ENCODE measurements around the gene USP12.
A peak's percentile ranks its signal among the peaks of the same experiment; 100 is the strongest.
"Not testable (repeated sequence)": the region's sequence is repeated elsewhere in the genome, so short reads cannot be mapped to it uniquely, and the experiment has no call there.

Gene USP12

GRCh38 chr13:27151798-27152599, 19.6 kb downstream of the USP12 start:
- no peak for DNase-seq (ENCODE audit: low read depth in 2 of 2)

- DNase-seq (ENCODE audit: low read depth in 2 of 2) = no peak
These were observed 21.9 kb downstream of the USP12 start for GRCh38 chr13:27149702-27150101.

DNA sequence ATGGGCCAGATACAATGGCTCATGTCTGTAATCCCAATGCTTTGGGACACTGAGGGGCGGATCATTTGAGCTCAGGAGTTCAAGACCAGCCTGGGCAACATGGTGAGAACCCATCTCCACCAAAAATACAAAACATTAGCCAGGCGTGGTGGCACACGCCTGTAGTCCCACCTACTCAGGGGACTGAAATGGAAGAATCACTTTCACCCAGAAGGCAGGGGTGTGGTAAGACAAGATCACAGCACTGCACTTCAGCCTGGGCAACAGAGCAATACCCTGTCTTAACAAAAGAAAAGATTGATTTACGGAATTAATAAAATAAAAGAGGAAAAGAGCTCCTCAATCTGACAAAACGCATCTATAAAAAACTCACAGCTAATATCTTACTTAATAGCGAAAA, 22.7 kb downstream of the USP12 start:
- DNase-seq (ENCODE audit: low read depth in 2 of 2) = no peak

- no peak for DNase-seq (ENCODE audit: low read depth in 2 of 2)
These were observed 24.0 kb downstream of the USP12 start for GRCh38 chr13:27147530-27148170.

- no peak for DNase-seq (ENCODE audit: low read depth in 2 of 2)
These were observed 29.9 kb downstream of the USP12 start for GRCh38 chr13:27141746-27142145.

- DNase-seq (ENCODE audit: low read depth in 2 of 2) = not testable (repeated sequence)
These were observed 30.5 kb downstream of the USP12 start for GRCh38 chr13:27141159-27141558.

DNA sequence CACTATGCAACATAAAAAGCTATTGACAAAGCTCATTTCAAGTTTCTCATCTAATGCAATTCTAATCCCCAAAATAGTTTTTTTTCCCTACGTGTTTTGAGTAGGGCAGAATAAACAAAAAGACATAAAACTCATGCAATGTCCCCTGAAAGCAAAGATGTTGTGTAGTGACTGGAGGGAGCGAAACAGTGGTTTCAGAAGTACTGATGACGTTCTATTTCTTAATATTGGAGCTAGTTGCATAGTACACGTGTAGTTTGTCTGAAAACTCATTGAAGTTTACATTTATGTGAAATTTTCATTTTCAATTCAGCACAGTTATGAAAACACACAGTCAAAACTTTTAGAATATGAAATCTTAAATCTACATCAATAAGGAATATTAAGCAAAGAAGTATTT, 31.6 kb downstream of the USP12 start:
- DNase-seq (ENCODE audit: low read depth in 2 of 2) = no peak

DNA sequence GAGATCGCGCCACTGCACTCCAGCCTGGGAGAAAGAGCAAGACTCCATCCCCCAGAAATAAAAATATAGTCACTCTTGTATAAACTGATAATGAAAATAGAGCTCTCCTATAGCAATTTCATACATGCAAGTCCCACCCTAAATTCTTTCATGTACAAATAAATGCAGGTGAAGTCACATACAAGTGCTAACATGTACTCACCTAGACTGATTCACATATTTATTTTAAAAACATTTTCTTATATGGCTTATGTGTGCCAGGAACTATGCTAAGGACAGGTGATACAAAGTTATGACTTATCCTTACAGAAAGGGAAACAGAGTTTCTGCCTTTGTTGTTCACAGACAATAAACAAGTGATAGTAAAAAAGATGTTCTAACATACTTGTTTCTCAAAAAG, 32.0 kb downstream of the USP12 start:
- DNase-seq (ENCODE audit: low read depth in 2 of 2) = no peak

DNA sequence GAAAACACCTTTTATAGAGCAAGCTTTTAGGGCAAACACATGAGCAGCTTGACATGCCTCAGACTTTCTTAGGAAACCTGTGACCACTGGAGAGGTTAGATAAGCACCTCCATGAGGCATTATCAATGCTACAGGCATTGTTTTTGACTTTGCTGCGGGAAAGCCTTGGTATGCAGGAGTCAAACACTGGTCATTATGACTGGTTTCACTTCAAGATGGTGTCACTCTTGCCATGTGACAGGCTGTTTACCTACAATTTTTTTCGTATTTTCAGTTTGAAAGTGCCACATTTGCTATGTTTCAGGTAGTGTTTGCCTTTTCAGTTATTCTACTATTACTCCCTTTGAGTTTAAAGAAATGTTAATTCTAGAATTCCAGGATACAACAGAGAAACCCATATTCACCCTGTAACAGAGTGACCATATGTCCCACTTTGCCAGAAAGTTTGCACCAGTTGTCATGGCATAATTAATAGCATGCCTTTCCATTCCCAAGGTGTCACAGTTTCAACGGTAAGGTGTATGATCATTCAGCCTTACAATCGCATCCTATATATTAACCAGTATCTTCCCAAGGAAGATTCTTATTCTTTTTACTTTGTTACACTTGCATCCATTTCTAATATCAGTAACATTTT, 33.0 kb downstream of the USP12 start:
- no peak for DNase-seq (ENCODE audit: low read depth in 2 of 2)

- no peak for DNase-seq (ENCODE audit: low read depth in 2 of 2)
These were observed 33.9 kb downstream of the USP12 start for GRCh38 chr13:27137759-27138158.

GRCh38 chr13:27135023-27135422, 36.6 kb downstream of the USP12 start:
- DNase-seq (ENCODE audit: low read depth in 2 of 2) = no peak

GRCh38 chr13:27133889-27134288, 37.7 kb downstream of the USP12 start:
- no peak for DNase-seq (ENCODE audit: low read depth in 2 of 2)

- no peak for DNase-seq (ENCODE audit: low read depth in 2 of 2)
These were observed 39.1 kb downstream of the USP12 start for GRCh38 chr13:27132538-27132937.

DNA sequence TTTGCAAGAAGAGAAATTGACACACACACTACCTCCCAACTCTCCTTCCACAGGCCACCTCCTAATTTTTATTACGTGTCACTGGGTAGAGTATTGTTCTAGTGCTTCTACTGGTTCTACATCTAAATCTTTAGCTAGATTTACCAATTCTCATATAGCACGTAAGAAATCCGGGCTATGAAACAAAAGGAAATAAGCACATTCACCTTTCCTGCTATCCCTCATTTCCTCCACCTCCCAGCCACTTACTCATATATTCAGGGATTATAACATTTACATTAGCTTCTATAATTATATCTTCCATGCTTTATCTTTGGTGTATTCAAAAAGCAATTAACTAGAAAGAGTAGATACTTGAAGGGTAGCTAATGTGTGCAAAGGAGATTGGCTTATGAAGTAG, 39.7 kb downstream of the USP12 start:
- DNase-seq (ENCODE audit: low read depth in 2 of 2) = no peak

- DNase-seq (ENCODE audit: low read depth in 2 of 2) = peak; percentile 51 to 62
These were observed 40.5 kb downstream of the USP12 start for GRCh38 chr13:27130979-27131623.

DNA sequence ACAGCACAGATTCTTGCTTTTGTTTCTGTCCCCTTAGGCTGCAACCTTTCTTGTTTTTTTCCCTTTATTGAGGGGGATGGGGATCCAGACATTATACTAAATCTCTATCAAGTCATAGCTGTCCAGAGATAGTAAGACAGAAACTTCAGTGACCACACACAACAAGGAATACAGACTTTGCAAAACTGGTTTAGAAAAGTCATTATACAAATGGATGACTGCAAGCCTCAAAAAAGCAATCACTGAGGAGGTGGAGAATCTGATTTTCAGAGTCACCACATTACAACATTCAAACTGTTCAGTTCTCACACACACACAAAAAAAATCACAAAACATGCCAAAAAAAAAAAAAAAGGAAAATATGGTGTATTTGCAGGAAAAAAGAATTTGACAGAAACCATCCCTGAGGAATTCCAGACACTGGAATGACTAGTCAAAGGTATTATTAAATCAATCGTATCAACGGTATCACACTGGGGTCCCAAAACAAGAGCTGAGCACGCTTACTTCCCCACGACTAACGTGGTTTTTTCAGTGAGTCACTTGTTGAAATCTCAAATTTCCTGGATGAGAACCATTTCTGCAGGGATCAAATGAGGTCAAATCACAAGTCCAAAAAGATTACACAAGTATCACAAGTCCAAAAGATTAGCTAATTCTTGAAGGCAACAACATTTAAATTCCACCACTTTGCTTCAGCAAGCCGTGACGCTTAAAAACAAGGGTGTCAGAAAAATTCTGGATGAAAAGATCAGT, 41.2 kb downstream of the USP12 start:
- no peak for DNase-seq (ENCODE audit: low read depth in 2 of 2)

GRCh38 chr13:27128825-27129627, 42.6 kb downstream of the USP12 start:
- no peak for DNase-seq (ENCODE audit: low read depth in 2 of 2)

DNA sequence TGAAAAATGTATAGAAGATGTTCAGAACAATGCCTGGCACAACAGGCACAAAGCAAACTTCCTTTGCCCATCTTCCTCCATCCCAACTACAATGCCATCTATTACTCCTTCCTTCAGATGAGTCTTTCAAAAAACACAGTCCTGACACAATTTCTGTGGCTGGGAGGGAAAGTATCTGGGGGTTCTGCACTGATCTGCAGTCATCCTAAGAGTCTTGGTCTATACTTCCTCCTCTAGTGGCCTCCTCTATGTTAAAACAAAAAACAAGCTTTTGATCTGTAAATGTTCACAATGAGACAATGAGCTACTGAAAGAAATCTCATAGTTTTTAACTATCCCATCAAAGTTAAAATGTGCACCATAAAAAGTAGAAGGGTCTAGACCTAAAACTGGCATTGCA, 44.8 kb downstream of the USP12 start:
- DNase-seq (ENCODE audit: low read depth in 2 of 2) = no peak

GRCh38 chr13:27125357-27126282, 46.0 kb downstream of the USP12 start:
- DNase-seq (ENCODE audit: low read depth in 2 of 2) = no peak

- DNase-seq (ENCODE audit: low read depth in 2 of 2) = no peak
These were observed 47.0 kb downstream of the USP12 start for GRCh38 chr13:27124571-27124970.

Data from stimulated activated CD4-positive, alpha-beta T cell treated with anti-CD3 and anti-CD28 coated beads, Interleukin-12 subunit alpha, Interleukin-12 subunit beta, amount 100 ng/mL, for 24 hours (primary cell).